AG04450 (cell line): Measurements from ENCODE around the gene CFAP161. TPM values are rescaled to one million over a fixed set of nuclear protein-coding genes. Genes with fewer than 3 reads are reported as not detected.

Experiments
- CTCF ChIA-PET: fragments of 300-600, 350-600 bp; formaldehyde crosslinking; extraction: SDS; loops from one replicate; lab custom pipeline; 2022; ENCODE audit warnings: antibody characterized with exemption, inconsistent platforms; lab: Charles Lee
- POLR2A ChIA-PET: fragments of 350-600 bp; formaldehyde crosslinking; extraction: SDS; loops from one replicate; lab custom pipeline; 2021; ENCODE audit warnings: antibody characterized with exemption, inconsistent platforms; lab: Yijun Ruan, JAX
- DNase-seq: peaks from one replicate; pipeline ENCODE4 v3.0.0-alpha.2; 2011; ENCODE audit warnings: low read depth, low spot score
- H3K27ac ChIP-seq: one replicate; pipeline ENCODE4 v1.5.1; 2012; ENCODE audit warnings: low read depth, low read length, control low read depth
- H3K27me3 ChIP-seq: one replicate; pipeline ENCODE4 v1.6.0; 2012; ENCODE audit warnings: low read length; ENCODE audit not compliant: control insufficient read depth, insufficient read depth
- H3K4me3 ChIP-seq: 2 replicates; pipeline ENCODE4 v1.5.1; 2011; ENCODE audit warnings: mild to moderate bottlenecking, low read depth, low read length, control low read depth
- H3K9me3 ChIP-seq: 2 replicates; pipeline ENCODE4 v1.5.1; 2012; ENCODE audit warnings: low read length; ENCODE audit not compliant: control insufficient read depth, insufficient read depth
- polyA plus RNA-seq: library from polyadenylated mRNA; depleted of rRNA; stranded (reverse); fragments of >200 nt; gene quantifications from 2 replicates; pipeline ENCODE4 v1.2.3, GENCODE V29; 2011
- TF ChIP-seq, protein P1 (sequence below): IDR thresholded peaks from 2 replicates; pipeline ENCODE4 v1.5.1; 2011; ENCODE audit warnings: low read depth, low read length, control low read depth, inconsistent platforms

The CFAP161 gene
- polyA plus RNA-seq, 1 experiment = not detected

DNA sequence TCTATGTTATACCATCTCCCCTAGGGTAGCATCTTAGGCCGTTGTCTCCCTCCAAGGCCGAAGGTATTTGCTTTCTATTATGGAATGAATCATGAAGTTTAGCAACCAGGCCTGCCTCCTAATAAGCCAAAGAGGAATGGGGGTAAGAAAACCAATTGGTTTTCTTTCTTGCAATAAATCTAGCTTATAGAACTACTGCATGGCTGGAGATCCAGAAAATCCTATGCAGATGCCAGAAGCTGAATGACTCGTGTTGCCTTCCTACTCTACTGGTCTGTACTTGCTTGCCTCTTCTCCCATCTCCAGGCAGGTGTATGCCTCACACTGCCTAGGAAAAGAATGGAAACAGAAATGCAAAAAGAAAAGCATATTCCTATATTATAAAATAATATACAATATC, 31.5 kb downstream of the CFAP161 start:
- CTCF ChIA-PET = interaction anchor here (1.0 to 7.2 kb wide), 4 partner anchors 10 to 101 kb away, joined by 3 to 66 read pairs (median 12); no protein-coding TSS in a partner anchor
- Histone ChIP-seq H3K27ac (no peak overlapping the region), H3K9me3 (no peaks in the 10 kb centered on the region), H3K4me3 (no peak overlapping the region), H3K27me3 (peaks cover 2% of the 10 kb centered on the region)
- no peak for DNase-seq
- TF ChIP-seq, protein P1, sequence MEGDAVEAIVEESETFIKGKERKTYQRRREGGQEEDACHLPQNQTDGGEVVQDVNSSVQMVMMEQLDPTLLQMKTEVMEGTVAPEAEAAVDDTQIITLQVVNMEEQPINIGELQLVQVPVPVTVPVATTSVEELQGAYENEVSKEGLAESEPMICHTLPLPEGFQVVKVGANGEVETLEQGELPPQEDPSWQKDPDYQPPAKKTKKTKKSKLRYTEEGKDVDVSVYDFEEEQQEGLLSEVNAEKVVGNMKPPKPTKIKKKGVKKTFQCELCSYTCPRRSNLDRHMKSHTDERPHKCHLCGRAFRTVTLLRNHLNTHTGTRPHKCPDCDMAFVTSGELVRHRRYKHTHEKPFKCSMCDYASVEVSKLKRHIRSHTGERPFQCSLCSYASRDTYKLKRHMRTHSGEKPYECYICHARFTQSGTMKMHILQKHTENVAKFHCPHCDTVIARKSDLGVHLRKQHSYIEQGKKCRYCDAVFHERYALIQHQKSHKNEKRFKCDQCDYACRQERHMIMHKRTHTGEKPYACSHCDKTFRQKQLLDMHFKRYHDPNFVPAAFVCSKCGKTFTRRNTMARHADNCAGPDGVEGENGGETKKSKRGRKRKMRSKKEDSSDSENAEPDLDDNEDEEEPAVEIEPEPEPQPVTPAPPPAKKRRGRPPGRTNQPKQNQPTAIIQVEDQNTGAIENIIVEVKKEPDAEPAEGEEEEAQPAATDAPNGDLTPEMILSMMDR = peak; percentile 6; the same call in 1 of the 2 replicates
- POLR2A ChIA-PET = interaction anchor here (1.3 to 2.1 kb wide), 2 partner anchors 17 to 24 kb away, joined by 4 to 14 read pairs; no protein-coding TSS in a partner anchor

DNA sequence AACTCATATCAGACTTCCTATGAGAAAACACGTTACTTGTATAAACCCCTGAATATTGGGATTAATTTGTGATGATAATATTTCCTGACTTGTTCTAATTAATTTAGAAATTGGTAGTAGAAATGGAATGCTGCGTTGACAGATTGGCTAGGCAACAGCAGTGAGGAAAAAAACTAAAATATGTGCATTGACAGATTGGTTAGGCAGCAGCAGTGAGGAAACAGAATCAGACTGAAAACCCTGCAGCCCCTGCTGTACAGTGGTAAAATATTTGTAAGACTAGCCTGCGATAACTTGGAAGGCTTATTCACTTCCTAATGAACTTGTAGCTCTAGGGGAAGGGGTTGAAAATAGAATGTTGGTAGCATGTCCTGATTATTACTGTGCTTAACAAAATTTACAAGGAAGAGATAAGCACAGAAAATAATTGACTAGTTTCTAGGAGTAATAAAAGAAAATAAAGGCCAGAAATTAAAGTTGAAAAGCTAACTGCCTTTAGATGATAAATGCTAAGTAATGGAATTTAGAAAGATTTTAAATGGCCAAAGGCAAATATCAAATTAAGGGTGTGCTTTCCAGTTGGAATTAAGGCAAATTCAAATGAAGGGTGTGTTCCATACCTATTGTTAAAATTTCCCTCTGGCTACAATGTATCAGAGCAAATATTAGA, 32.7 kb downstream of the CFAP161 start:
- H3K9me3 ChIP-seq = no peaks in the 10 kb centered on the region
- H3K27ac ChIP-seq = peak overlapping the region; percentile 11
- CTCF ChIA-PET = interaction anchor here (1.8 to 7.2 kb wide), 2 partner anchors 11 to 100 kb away, joined by 6 to 66 read pairs; no protein-coding TSS in a partner anchor
- TF ChIP-seq, protein P1 = no peak
- POLR2A ChIA-PET = interaction anchor here (1.3 kb wide), 1 partner anchor 16 kb away, joined by 4 read pairs; no protein-coding TSS in a partner anchor
- no peak for DNase-seq
- no peak overlapping the region for H3K4me3 ChIP-seq
- peaks cover 2% of the 10 kb centered on the region for H3K27me3 ChIP-seq

DNA sequence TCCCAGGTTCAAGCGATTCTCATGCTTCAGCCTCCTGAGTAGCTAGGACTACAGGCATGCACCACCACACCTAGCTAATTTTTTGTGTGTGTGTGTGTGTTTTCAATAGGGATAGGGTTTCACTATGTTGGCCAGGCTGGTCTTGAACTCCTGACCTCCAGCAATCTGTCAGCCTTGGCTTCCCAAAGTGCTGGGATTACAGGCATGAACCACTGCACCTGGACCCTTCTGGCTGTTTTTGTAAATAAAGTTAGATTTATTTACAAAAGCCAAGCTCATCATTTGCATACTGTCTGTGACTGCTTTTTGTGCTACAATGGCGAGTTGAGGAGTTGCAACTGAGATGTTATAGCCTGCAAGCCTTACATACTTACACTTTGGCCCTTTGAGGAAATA, 34.1 kb downstream of the CFAP161 start:
- Histone ChIP-seq H3K4me3 (no peak overlapping the region), H3K9me3 (no peaks in the 10 kb centered on the region), H3K27ac (no peak overlapping the region), H3K27me3 (peaks cover 2% of the 10 kb centered on the region)
- ChIA-PET CTCF (interaction anchor here (7.2 kb wide), 1 partner anchor 98 kb away, joined by 66 read pairs; no protein-coding TSS in a partner anchor), POLR2A (interaction anchor here (1.0 kb wide), 1 partner anchor 21 kb away, joined by 4 read pairs; no protein-coding TSS in a partner anchor)
- DNase-seq = no peak
- TF ChIP-seq, protein P1 = no peak

DNA sequence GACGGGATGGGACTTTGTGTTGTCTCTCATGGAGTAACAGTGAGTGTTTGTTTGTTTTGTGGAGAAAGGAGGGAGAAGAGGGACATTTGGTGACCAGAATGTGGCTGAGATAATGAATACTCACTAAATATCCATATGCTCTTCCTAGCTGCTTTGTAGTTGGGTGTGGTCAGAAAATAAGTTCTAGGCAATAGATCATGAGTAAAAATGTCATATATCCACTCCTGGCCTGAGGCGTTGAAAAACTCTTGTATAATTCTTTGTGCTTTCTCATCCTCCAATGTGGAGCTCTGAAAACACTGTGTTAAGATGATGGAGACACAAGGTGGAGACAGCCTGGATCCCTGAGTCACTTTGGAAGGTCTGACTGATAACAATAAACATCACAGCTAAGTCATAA, 34.6 kb downstream of the CFAP161 start:
- Histone ChIP-seq H3K27me3 (peaks cover 2% of the 10 kb centered on the region), H3K27ac (no peak overlapping the region), H3K4me3 (no peak overlapping the region), H3K9me3 (no peaks in the 10 kb centered on the region)
- DNase-seq = no peak
- POLR2A ChIA-PET = interaction anchor here (1.0 kb wide), 1 partner anchor 21 kb away, joined by 4 read pairs; no protein-coding TSS in a partner anchor
- TF ChIP-seq, protein P1 = no peak
- CTCF ChIA-PET = interaction anchor here (7.2 kb wide), 1 partner anchor 98 kb away, joined by 66 read pairs; no protein-coding TSS in a partner anchor

DNA sequence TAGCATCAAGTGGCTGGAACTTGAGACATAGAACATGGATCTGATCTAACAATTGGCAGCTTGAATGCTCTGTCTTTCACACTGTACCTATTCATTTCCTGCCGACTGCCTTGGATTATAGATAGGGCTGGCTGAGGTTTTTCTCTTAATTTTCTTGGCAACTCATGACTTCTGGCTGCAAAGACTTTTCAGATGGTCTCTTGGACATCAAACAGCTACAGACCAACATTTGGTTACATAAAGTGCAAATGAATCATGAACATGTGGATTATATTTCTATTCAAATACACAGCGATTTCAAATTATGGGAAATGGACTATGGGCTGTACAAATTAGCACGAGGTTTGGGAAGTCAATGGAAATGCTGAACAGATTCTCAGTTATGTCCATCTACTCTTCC, 36.4 kb downstream of the CFAP161 start:
- ChIA-PET CTCF (interaction anchor here (1.5 to 1.9 kb wide), 3 partner anchors 10 to 96 kb away, joined by 3 to 11 read pairs (median 5); no protein-coding TSS in a partner anchor), POLR2A (no interaction called here)
- Histone ChIP-seq H3K4me3 (no peak overlapping the region), H3K27me3 (peaks cover 2% of the 10 kb centered on the region), H3K9me3 (no peaks in the 10 kb centered on the region), H3K27ac (no peak overlapping the region)
- TF ChIP-seq, protein P1 = no peak
- no peak for DNase-seq
